Activated CD4-positive, alpha-beta T cell treated with anti-CD3 and anti-CD28 coated beads, Interleukin-2, amount 10 ng/mL, durations not matched to agents 7 days and 5 days (primary cell): ENCODE results near the gene ZDHHC12. TPM values are rescaled to one million over a fixed set of nuclear protein-coding genes. Genes with fewer than 3 reads are reported as not detected.
"Not testable (repeated sequence)": the region's sequence is repeated elsewhere in the genome, so short reads cannot be mapped to it uniquely, and the experiment has no call there.

Source experiments
- CTCF ChIA-PET: fragments of 350-600 bp; sonication (Branson Sonifier 250); formaldehyde crosslinking; loops from one replicate; lab custom pipeline; 2021; ENCODE audit warnings: antibody characterized with exemption; lab: Charles Lee
- POLR2A ChIA-PET: fragments of 350-600 bp; sonication (Branson Sonifier 250); formaldehyde crosslinking; loops from one replicate; lab custom pipeline; 2021; ENCODE audit warnings: antibody characterized with exemption; lab: Charles Lee
- DNase-seq: peaks from one replicate; pipeline ENCODE4 v3.0.0-alpha.2; 2020
- H3K27ac Mint-ChIP-seq: one replicate; pipeline ENCODE4 v1.8.0; 2021; ENCODE audit warnings: mild to moderate bottlenecking, moderate library complexity, mixed read lengths
- H3K27me3 Mint-ChIP-seq: one replicate; pipeline ENCODE4 v1.8.0; 2021; ENCODE audit warnings: mixed read lengths
- H3K36me3 Mint-ChIP-seq: one replicate; pipeline ENCODE4 v1.8.0; 2021; ENCODE audit warnings: low read depth, mixed read lengths
- H3K4me1 Mint-ChIP-seq: one replicate; pipeline ENCODE4 v1.8.0; 2021; ENCODE audit warnings: mixed read lengths
- H3K4me3 Mint-ChIP-seq: one replicate; pipeline ENCODE4 v1.8.0; 2021; ENCODE audit warnings: mild to moderate bottlenecking, moderate library complexity, mixed read lengths
- H3K9me3 Mint-ChIP-seq: one replicate; pipeline ENCODE4 v1.8.0; 2021; ENCODE audit warnings: mixed read lengths
- total RNA-seq, 2 experiments: library from RNA; stranded (reverse); gene quantifications; one replicate each; pipeline ENCODE4 v1.2.3, GENCODE V29; 2021

Gene ZDHHC12
- total RNA-seq, 2 experiments from 2014 or later: 86.3 to 91.5 TPM

- peak overlapping the region; percentile 86 for H3K27ac Mint-ChIP-seq
- H3K36me3 Mint-ChIP-seq: peaks cover 1% of the 10 kb centered on the region
- no peaks in the 10 kb centered on the region for H3K9me3 Mint-ChIP-seq
- peak; percentile 34 for DNase-seq
- ChIA-PET CTCF (interaction anchor here (1.0 to 1.5 kb wide), 4 partner anchors 9 to 362 kb away, joined by 3 to 5 read pairs (median 3); no protein-coding TSS in a partner anchor), POLR2A (no interaction called here)
- no peaks in the 10 kb centered on the region for H3K27me3 Mint-ChIP-seq
- H3K4me1 Mint-ChIP-seq: peaks cover 16% of the 10 kb centered on the region
- peak overlapping the region; percentile 76 for H3K4me3 Mint-ChIP-seq
Measured at GRCh38 chr9:128702949-128703615, 20.8 kb downstream of the ZDHHC12 start.

DNA sequence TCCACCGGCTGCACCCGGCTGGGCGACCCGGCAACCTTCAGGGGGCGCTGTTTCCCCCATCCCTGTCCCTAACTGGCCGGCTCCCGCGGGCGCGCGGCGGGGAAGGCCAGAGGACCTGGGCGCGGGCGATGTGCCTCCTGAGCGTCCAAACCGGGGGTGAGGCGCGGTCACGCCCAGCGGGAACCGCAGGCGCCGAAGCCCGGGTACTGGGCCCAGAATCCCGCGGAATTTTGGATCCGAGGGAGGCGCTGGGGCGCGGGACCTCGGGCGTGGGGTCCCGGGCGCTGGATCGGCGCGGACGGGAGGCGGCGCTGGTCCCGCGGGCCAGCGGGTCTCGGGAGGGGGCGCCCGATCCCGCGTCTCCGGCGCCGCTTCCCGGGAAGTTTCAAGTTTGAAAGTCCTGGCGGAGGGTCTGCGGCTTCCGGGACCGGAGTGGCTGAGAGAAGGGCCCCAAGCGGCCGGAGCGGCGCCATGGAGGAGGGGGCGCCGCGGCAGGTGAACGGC is 21.4 kb downstream of the ZDHHC12 start, which contains the start of gene PKN3:
Gene PKN3, plus strand, starts transcription at position 59 of the 504 bp plus-strand sequence. Its CDS starts 413 bp downstream, at position 472.
- H3K27ac Mint-ChIP-seq: peak within 1 kb of the TSS; percentile 86
- H3K36me3 Mint-ChIP-seq: peaks cover 1% of the 10 kb centered on the region
- peak within 1 kb of the TSS; percentile 91 for H3K4me3 Mint-ChIP-seq
- H3K4me1 Mint-ChIP-seq: peaks cover 16% of the 10 kb centered on the region
- ChIA-PET POLR2A (no interaction called here), CTCF (interaction anchor here (0.5 to 2.4 kb wide), 20 partner anchors 9 to 700 kb away, joined by 3 to 14 read pairs (median 3); partner anchors contain the start of genes DYNC2I2, ENDOG, SET and ZDHHC12)
- H3K9me3 Mint-ChIP-seq: no peaks in the 10 kb centered on the region
- no peaks in the 10 kb centered on the region for H3K27me3 Mint-ChIP-seq
- DNase-seq: peak; percentile 87

GRCh38 chr9:128701227-128701854 is 22.6 kb downstream of the ZDHHC12 start:
- Mint-ChIP-seq H3K4me3 (peak overlapping the region; percentile 91), H3K27ac (no peak overlapping the region), H3K9me3 (no peaks in the 10 kb centered on the region), H3K27me3 (no peaks in the 10 kb centered on the region), H3K4me1 (peaks cover 16% of the 10 kb centered on the region), H3K36me3 (peaks cover 6% of the 10 kb centered on the region)
- no peak for DNase-seq
- CTCF ChIA-PET: interaction anchor here (0.6 to 2.4 kb wide), 13 partner anchors 8 to 1010 kb away, joined by 3 to 14 read pairs (median 4); partner anchors contain the start of genes ENDOG, SET and ZDHHC12
- POLR2A ChIA-PET: no interaction called here

DNA sequence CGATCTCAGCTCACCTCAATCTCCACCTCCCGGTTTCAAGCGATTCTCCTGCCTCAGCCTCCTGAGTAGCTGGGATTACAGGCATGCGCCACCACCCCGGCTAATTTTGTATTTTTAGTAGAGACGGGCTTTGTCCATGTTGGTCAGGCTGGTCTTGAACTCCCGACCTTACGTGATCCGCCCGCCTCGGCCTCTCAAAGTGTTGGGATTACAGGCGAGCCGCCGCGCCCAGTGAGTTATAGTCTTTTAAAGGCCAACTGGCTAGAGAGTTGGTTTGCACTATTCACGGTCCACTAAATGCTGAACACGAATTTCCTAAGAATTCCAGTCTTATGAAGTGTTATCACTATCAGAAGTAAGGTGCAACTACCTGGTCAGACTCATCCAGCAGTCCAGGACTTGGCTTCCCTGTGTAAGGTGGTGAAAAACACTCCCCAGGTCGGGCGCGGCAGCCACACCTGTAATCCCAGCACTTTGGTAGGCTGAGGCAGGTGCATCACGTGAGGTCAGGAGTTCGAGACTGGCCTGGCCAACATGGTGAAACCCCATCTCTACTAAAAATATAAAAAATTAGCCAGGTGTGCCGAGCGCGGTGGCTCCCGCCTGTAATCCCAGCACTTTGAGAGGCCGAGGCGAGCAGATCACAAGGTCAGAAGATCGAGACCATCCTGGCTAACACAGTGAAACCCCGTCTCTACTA is 24.7 kb downstream of the ZDHHC12 start:
- POLR2A ChIA-PET, H3K27me3 Mint-ChIP-seq, H3K4me3 Mint-ChIP-seq, H3K9me3 Mint-ChIP-seq, DNase-seq, H3K27ac Mint-ChIP-seq, CTCF ChIA-PET: not testable (repeated sequence)
- Mint-ChIP-seq H3K4me1 (peaks cover 16% of the 10 kb centered on the region), H3K36me3 (peaks cover 18% of the 10 kb centered on the region)

GRCh38 chr9:128696923-128697707 is 26.8 kb downstream of the ZDHHC12 start:
- Mint-ChIP-seq H3K27me3 (no peaks in the 10 kb centered on the region), H3K9me3 (no peaks in the 10 kb centered on the region), H3K4me1 (peaks cover 19% of the 10 kb centered on the region), H3K4me3 (no peak overlapping the region), H3K27ac (peak overlapping the region; percentile 73), H3K36me3 (peaks cover 33% of the 10 kb centered on the region)
- CTCF ChIA-PET: interaction anchor here (1.0 to 1.6 kb wide), 4 partner anchors 8 to 13 kb away, joined by 3 read pairs; partner anchors contain the start of gene SET
- POLR2A ChIA-PET: interaction anchor here (0.6 kb wide), 1 partner anchor 61 kb away, joined by 4 read pairs; no protein-coding TSS in a partner anchor
- no peak for DNase-seq

DNA sequence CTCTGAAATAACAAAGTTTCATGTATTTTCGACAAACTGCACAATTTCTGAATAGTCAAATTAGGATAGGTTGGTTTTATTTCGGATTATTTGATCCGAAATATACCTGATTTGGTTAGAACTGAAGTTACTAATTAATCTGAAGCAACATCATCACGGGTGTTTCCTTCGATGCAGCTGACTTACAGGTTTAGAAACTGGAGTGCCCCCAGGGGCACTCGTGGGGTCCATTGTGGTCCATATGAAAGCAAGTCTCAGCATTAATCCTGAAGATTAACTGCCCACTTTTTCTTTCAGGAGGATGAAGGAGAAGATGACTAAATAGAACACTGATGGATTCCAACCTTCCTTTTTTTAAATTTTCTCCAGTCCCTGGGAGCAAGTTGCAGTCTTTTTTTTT is 29.6 kb downstream of the ZDHHC12 start:
- Mint-ChIP-seq H3K36me3 (peaks cover 47% of the 10 kb centered on the region), H3K9me3 (no peaks in the 10 kb centered on the region), H3K27ac (no peak overlapping the region), H3K4me3 (no peak overlapping the region), H3K4me1 (peaks cover 20% of the 10 kb centered on the region), H3K27me3 (no peaks in the 10 kb centered on the region)
- ChIA-PET POLR2A (no interaction called here), CTCF (interaction anchor here (3.0 to 3.2 kb wide), 2 partner anchors 8 to 124 kb away, joined by 13 to 14 read pairs; partner anchors contain the start of genes ENDOG and PKN3)
- DNase-seq: no peak

- Mint-ChIP-seq H3K36me3 (peaks cover 47% of the 10 kb centered on the region), H3K27ac (peak overlapping the region; percentile 20), H3K4me1 (peaks cover 20% of the 10 kb centered on the region)
- H3K4me3 Mint-ChIP-seq, DNase-seq, H3K27me3 Mint-ChIP-seq, H3K9me3 Mint-ChIP-seq, POLR2A ChIA-PET: not testable (repeated sequence)
- CTCF ChIA-PET: interaction anchor here (0.6 to 3.2 kb wide), 5 partner anchors 8 to 197 kb away, joined by 3 to 14 read pairs (median 4); partner anchors contain the start of genes ENDOG and PKN3
Measured at GRCh38 chr9:128693738-128694137, 30.2 kb downstream of the ZDHHC12 start.

DNA sequence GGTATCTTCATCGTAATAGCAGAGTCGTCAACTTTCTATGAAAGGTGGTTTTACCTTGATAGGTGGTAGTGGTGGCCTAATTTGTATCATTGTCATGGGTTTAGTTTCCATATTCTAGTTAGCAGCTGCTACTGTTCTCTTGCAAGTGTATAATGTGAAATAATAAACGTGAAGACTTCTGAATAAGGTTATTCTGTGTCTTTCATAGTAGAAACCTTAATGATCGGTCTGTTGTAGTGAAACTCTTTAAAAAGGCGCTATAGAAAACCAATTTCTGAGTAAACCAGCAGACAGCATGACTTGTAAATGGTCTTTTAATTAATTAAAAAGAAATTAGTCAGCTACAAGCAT is 33.3 kb downstream of the ZDHHC12 start:
- peak overlapping the region; percentile 96 for H3K27ac Mint-ChIP-seq
- H3K4me1 Mint-ChIP-seq: peaks cover 49% of the 10 kb centered on the region
- H3K9me3 Mint-ChIP-seq: no peaks in the 10 kb centered on the region
- H3K27me3 Mint-ChIP-seq: no peaks in the 10 kb centered on the region
- no peak for DNase-seq
- POLR2A ChIA-PET: interaction anchor here (0.8 kb wide), 1 partner anchor 73 kb away, joined by 4 read pairs; no protein-coding TSS in a partner anchor
- H3K4me3 Mint-ChIP-seq: peak overlapping the region; percentile 96
- CTCF ChIA-PET: interaction anchor here (2.6 kb wide), 1 partner anchor 11 kb away, joined by 8 read pairs; the partner anchor contains the start of gene PKN3
- peaks cover 43% of the 10 kb centered on the region for H3K36me3 Mint-ChIP-seq

DNA sequence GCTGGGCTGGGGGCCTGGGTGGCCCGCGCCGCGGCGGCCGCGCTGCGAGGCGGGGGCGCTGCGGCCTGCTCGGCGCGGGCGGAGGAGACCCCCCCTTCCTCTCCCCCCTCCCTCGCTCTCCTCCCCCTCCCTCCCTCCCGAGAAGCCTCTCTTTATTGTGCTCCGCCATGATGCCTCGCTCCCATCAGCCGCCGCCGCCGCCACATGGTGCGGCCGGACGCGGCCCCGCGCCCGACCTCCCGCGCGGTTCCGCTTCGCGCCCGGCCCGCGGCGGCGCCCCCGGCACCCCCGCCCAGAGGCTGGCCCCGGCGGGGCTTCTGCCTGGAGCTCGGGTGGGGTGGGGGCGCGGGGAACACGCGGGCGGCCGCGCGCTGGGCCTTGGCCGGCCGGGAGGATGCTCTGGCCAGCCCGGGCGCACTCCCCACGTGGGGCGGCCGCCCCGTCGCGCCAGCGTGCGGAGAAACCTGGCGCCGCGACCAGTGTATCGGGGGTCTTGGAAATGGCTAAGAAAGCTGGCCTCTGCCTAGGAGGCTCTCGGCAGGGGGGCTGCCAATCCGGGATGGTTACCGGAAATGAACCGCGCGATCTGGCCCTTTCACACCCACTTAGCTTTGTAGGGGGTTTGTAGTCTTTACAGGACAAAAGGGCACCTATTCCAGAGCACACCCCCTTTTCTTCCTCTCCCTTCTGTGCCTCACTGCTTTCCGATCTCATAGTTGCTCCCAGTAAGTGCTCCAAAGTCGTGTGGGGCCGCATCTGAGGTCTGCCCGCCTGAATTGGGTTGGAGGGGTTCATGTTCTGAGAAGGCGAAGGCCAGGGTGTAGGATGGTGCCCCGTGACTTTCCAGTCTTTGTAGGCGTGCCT is 33.9 kb downstream of the ZDHHC12 start:
- CTCF ChIA-PET: interaction anchor here (0.5 to 2.6 kb wide), 4 partner anchors 12 to 128 kb away, joined by 3 to 8 read pairs (median 4); partner anchors contain the start of genes ENDOG and PKN3
- no peaks in the 10 kb centered on the region for H3K9me3 Mint-ChIP-seq
- POLR2A ChIA-PET: no interaction called here
- peak overlapping the region; percentile 96 for H3K27ac Mint-ChIP-seq
- peaks cover 55% of the 10 kb centered on the region for H3K4me1 Mint-ChIP-seq
- H3K27me3 Mint-ChIP-seq: no peaks in the 10 kb centered on the region
- H3K4me3 Mint-ChIP-seq: peak overlapping the region; percentile 96
- DNase-seq: peak; percentile 66
- peaks cover 43% of the 10 kb centered on the region for H3K36me3 Mint-ChIP-seq

DNA sequence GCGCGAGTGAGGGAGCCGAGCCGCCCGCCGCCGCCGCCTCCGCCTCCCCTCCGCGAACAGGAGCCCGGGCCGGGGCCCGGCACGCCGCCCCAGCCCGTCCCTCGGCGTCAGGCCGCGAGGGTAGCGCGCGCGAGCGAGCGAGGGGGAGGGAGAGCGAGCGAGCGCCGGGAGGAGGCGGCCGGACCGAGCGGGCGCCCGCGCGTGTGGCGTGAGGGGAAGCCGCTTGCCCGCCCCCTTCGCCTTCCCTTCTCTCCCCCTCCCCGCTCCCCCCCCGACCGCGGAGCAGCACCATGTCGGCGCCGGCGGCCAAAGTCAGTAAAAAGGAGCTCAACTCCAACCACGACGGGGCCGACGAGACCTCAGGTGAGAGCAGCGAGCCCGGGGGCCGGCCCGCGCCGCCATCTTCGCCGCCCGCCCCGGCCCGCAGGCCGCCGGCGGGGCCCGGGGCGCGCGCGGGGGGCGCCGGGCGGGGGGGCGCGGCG is 34.6 kb downstream of the ZDHHC12 start:
- Mint-ChIP-seq H3K36me3 (peaks cover 37% of the 10 kb centered on the region), H3K27me3 (no peaks in the 10 kb centered on the region), H3K4me1 (peaks cover 62% of the 10 kb centered on the region), H3K4me3 (peak overlapping the region; percentile 52), H3K9me3 (no peaks in the 10 kb centered on the region), H3K27ac (peak overlapping the region; percentile 72)
- ChIA-PET POLR2A (no interaction called here), CTCF (interaction anchor here (0.5 to 2.6 kb wide), 5 partner anchors 8 to 132 kb away, joined by 3 to 8 read pairs (median 4); partner anchors contain the start of genes ENDOG and PKN3)
- peak; percentile 60 for DNase-seq
